Endothelial cell of umbilical vein (primary cell): Measurements from ENCODE around the gene RPL41. TPM values are rescaled to one million over a fixed set of nuclear protein-coding genes. Genes with fewer than 3 reads are reported as not detected.

Experiments
- BruUV-seq: library from RNA; stranded (reverse); fragments of 400-500 nt; replicated peaks from 2 replicates; lab custom pipeline; 2021; lab: Mats Ljungman, UMichigan
- CTCF ChIA-PET: fragments of 300-600, 350-600 bp; sonication (Branson Sonifier 250); formaldehyde crosslinking; loops from one replicate; lab custom pipeline; 2021; ENCODE audit warnings: antibody characterized with exemption, inconsistent platforms; lab: Charles Lee
- POLR2A ChIA-PET: fragments of 300-600, 350-600 bp; sonication (Branson Sonifier 250); formaldehyde crosslinking; loops from one replicate; lab custom pipeline; 2021; ENCODE audit warnings: antibody characterized with exemption, inconsistent platforms; lab: Charles Lee
- DNase-seq: peaks from one replicate; pipeline ENCODE4 v3.0.0-alpha.2; 2011; ENCODE audit warnings: low read depth, low spot score
- FAIRE-seq: peaks from 2 replicates; lab custom pipeline; 2011; peaks lifted over from hg19 to GRCh38; lab: Jason Lieb, UNC
- H2AFZ ChIP-seq: 2 replicates; pipeline ENCODE4 v1.6.0; 2012; ENCODE audit warnings: low read depth, low read length, control low read depth, inconsistent platforms
- H3K27ac ChIP-seq: 2 replicates; pipeline ENCODE4 v1.5.1; 2011; ENCODE audit warnings: low read depth, mild to moderate bottlenecking, control low read depth, low read length, moderate library complexity; ENCODE audit not compliant: insufficient read depth
- H3K27me3 ChIP-seq, 2 experiments: 2 replicates each; pipeline versions ENCODE4 v1.6.0 to v1.6.1; 2011; ENCODE audit warnings: low read length in 2 of 2, mixed read lengths in 1 of 2; ENCODE audit not compliant: control insufficient read depth in 2 of 2, insufficient read depth in 2 of 2
- H3K36me3 ChIP-seq, 2 experiments: 2 replicates in 1 of 2; 3 replicates in 1 of 2; pipeline ENCODE4 v1.5.1; 2011; ENCODE audit warnings: low read length in 2 of 2, mild to moderate bottlenecking in 1 of 2, moderate library complexity in 1 of 2; ENCODE audit not compliant: control insufficient read depth in 2 of 2, insufficient read depth in 2 of 2; ENCODE audit errors: extremely low read depth in 1 of 2
- H3K4me1 ChIP-seq: 3 replicates; pipeline ENCODE4 v1.5.1; 2011; ENCODE audit warnings: mild to moderate bottlenecking, low read length; ENCODE audit not compliant: control insufficient read depth, insufficient read depth; ENCODE audit errors: extremely low read depth
- H3K4me2 ChIP-seq: 2 replicates; pipeline ENCODE4 v1.6.1; 2011; ENCODE audit warnings: low read length, control low read depth, mixed read lengths; ENCODE audit not compliant: insufficient read depth
- H3K4me3 ChIP-seq, 3 experiments: fragments of 200-600 bp in 1 of 3; sonication (generic), shearing (Covaris generic) in 1 of 3; replicated peaks in 1 of 3; 2 replicates each; pipeline ENCODE4 v1.5.1; 2011 to 2016; ENCODE audit warnings: control low read depth in 3 of 3, low read length in 3 of 3, mild to moderate bottlenecking in 2 of 3, inconsistent platforms in 1 of 3, low read depth in 1 of 3, moderate library complexity in 1 of 3; ENCODE audit not compliant: insufficient read depth in 1 of 3
- H3K79me2 ChIP-seq: 2 replicates; pipeline ENCODE4 v1.6.0; 2012; ENCODE audit warnings: low read length, inconsistent platforms; ENCODE audit not compliant: control insufficient read depth, insufficient read depth
- H3K9ac ChIP-seq: replicated peaks from 2 replicates; pipeline ENCODE3; 2011; ENCODE audit warnings: low read length, control low read depth; ENCODE audit not compliant: insufficient read depth; ENCODE audit errors: extremely low read depth
- H3K9me1 ChIP-seq: replicated peaks from 3 replicates; pipeline ENCODE4 v1.6.0; 2011; ENCODE audit warnings: mild to moderate bottlenecking, low read length; ENCODE audit not compliant: control insufficient read depth, insufficient read depth; ENCODE audit errors: extremely low read depth
- H3K9me3 ChIP-seq: replicated peaks from 2 replicates; pipeline ENCODE4 v1.5.1; 2012; ENCODE audit warnings: low read length, inconsistent platforms; ENCODE audit not compliant: control insufficient read depth, insufficient read depth
- H4K20me1 ChIP-seq: replicated peaks from 2 replicates; pipeline ENCODE3; 2011; ENCODE audit warnings: mild to moderate bottlenecking, low read length; ENCODE audit not compliant: control insufficient read depth, insufficient read depth; ENCODE audit errors: extremely low read depth
- GATA2 ChIP-seq: IDR thresholded peaks from 2 replicates; pipeline ENCODE4 v1.7.0; 2011; ENCODE audit warnings: low read depth, mild to moderate bottlenecking, moderate library complexity, mixed read lengths, low read length; ENCODE audit not compliant: insufficient read length, insufficient read depth
- POLR2A ChIP-seq: IDR thresholded peaks from 2 replicates; pipeline ENCODE4 v1.6.1; 2012; ENCODE audit warnings: low read depth, mild to moderate bottlenecking, control low read depth, low read length
- POLR2AphosphoS5 ChIP-seq: IDR thresholded peaks from 2 replicates; pipeline ENCODE4 v1.6.1; 2012; ENCODE audit warnings: low read depth, mild to moderate bottlenecking, control low read depth, low read length, moderate library complexity; ENCODE audit not compliant: insufficient read depth
- dilution Hi-C: fragments of 300-500 bp; cut with MboI; formaldehyde crosslinking; loops from one replicate; pipeline ENCODE4 v1.15.0; 2019; ENCODE audit warnings: low sequenced_read_pairs; ENCODE audit not compliant: extremely low pct_ligation_motif_present
- intact Hi-C: fragments of 100-400 bp; cut with micrococcal nuclease; formaldehyde crosslinking; loops from one replicate; pipeline ENCODE4 v1.10.0; 2022
- polyA plus RNA-seq, 4 experiments: library from polyadenylated mRNA; depleted of rRNA in 3 of 4; stranded (reverse) in 3 of 4; unstranded in 1 of 4; fragments of >200 nt; gene quantifications; 2 replicates each; pipeline versions ENCODE4 v1.2.1 to v1.2.3, GENCODE V29; 2011 to 2012; ENCODE audit warnings: missing spikeins in 1 of 4
- total RNA-seq: library from RNA; stranded (reverse); gene quantifications from 2 replicates; pipeline ENCODE4 v1.2.3, GENCODE V29; 2021
- TF ChIP-seq, protein P1 (sequence below), 2 donors: IDR thresholded peaks; 1 replicate in 1 of 2; 2 replicates in 1 of 2; pipeline ENCODE4 v1.5.1; 2011; ENCODE audit warnings: low read length in 2 of 2, mild to moderate bottlenecking in 2 of 2, moderate library complexity in 2 of 2, control low read depth in 1 of 2, inconsistent platforms in 1 of 2, low read depth in 1 of 2; ENCODE audit not compliant: insufficient read depth in 1 of 2; ENCODE audit errors: extremely low read depth in 1 of 2
- TF ChIP-seq, protein P2 (sequence below): IDR thresholded peaks from 2 replicates; pipeline ENCODE4 v1.6.1; 2011; ENCODE audit not compliant: insufficient read depth, insufficient read length

RPL41 gene
- total and polyA plus RNA-seq, 2 donors (not counting 3 experiments of a cell fraction or from before 2014, with no cell fraction given), result 3,212 to 9,990 TPM

DNA sequence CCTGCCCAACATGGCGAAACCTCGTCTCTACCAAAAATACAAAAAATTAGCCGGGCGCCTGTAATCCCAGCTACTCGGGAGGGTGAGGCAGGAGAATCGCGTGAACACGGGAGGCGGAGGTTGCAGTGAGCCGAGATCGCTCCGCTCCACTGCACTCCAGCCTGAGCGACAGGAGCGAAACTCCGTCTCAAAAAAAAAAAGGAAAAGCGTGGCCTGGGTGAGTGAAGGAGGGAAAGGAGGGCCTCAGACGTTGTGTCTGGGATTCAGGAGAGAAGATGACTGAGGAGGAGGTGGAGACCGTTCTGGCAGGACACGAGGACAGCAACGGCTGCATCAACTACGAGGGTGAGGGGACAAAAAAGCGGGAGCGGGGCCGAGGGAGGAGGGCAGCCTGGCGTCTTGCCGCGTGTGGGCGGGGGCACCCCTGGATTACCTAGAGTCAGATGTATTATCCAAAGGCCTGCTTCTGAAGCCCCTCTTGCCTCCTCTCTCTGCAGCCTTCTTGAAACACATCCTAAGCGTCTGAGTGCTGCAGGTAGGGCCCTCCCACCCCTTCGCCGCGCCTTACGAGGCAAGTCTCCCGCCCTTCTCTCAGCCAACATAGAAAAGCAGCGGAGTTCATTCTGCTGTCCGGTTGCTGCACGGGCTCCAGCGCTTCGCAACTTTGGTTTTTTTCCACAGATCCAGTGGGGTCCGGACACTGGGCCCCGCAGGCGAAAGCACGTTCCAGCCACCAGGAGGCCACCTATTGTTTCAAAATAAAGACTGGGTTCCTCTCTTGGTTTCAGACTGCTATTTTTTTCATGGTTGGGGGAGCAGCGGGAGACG is 41.0 kb downstream of the RPL41 start:
- H3K27ac ChIP-seq, result peak overlapping the region; percentile 37
- no peaks in the 10 kb centered on the region for H3K9me3 ChIP-seq
- peak overlapping the region; percentile 18 for H2AFZ ChIP-seq
- BruUV-seq, result no TSS peak
- peak overlapping the region; percentile 54 for H3K4me2 ChIP-seq
- intact Hi-C loops, result loop anchor here (1.0 kb wide), 2 partner anchors 13 to 32 kb away; partner anchors contain the start of gene SMARCC2
- dilution Hi-C loops, result no loop called here
- POLR2A ChIA-PET, result interaction anchor here (0.6 to 2.2 kb wide), 5 partner anchors 14 to 160 kb away, joined by 3 to 38 read pairs (median 8); partner anchors contain the start of genes ESYT1, SUOX and ZC3H10
- no peaks in the 10 kb centered on the region for H4K20me1 ChIP-seq
- H3K27me3 ChIP-seq, result no peaks in the 10 kb centered on the region
- CTCF ChIA-PET, result interaction anchor here (1.0 to 2.1 kb wide), 3 partner anchors 13 to 32 kb away, joined by 3 to 14 read pairs (median 4); partner anchors contain the start of genes ESYT1 and SMARCC2
- H3K9me1 ChIP-seq, result no peaks in the 10 kb centered on the region
- peaks cover 32% of the 10 kb centered on the region for H3K4me1 ChIP-seq
- TF ChIP-seq GATA2, result no peak
- TF ChIP-seq, protein P1, sequence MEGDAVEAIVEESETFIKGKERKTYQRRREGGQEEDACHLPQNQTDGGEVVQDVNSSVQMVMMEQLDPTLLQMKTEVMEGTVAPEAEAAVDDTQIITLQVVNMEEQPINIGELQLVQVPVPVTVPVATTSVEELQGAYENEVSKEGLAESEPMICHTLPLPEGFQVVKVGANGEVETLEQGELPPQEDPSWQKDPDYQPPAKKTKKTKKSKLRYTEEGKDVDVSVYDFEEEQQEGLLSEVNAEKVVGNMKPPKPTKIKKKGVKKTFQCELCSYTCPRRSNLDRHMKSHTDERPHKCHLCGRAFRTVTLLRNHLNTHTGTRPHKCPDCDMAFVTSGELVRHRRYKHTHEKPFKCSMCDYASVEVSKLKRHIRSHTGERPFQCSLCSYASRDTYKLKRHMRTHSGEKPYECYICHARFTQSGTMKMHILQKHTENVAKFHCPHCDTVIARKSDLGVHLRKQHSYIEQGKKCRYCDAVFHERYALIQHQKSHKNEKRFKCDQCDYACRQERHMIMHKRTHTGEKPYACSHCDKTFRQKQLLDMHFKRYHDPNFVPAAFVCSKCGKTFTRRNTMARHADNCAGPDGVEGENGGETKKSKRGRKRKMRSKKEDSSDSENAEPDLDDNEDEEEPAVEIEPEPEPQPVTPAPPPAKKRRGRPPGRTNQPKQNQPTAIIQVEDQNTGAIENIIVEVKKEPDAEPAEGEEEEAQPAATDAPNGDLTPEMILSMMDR (IDR thresholded peaks at IDR 0.05; ENCODE audit: extremely low read depth in 1 of 2, insufficient read depth in 1 of 2, low read depth in 1 of 2, low read length in 2 of 2), result peak; percentile 64 to 74
- peak; percentile 71 for TF ChIP-seq POLR2A
- TF ChIP-seq, protein P2, sequence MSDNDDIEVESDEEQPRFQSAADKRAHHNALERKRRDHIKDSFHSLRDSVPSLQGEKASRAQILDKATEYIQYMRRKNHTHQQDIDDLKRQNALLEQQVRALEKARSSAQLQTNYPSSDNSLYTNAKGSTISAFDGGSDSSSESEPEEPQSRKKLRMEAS, result no peak
- peak; percentile 57 for TF ChIP-seq POLR2AphosphoS5
- peaks cover 18 to 26% of the 10 kb centered on the region in 2 experiments for H3K36me3 ChIP-seq
- DNase-seq (peak; percentile 90), FAIRE-seq (no peak)
- peak overlapping the region in 2 of 3 experiments; percentile 17 to 78 for H3K4me3 ChIP-seq
- peaks cover 37% of the 10 kb centered on the region for H3K79me2 ChIP-seq
- H3K9ac ChIP-seq, result peak overlapping the region; percentile 44
